GM23248 (cell line): ENCODE data around the gene XPA. TPM values are rescaled to one million over a fixed set of nuclear protein-coding genes. Genes with fewer than 3 reads are reported as not detected.

Experiments
- DNase-seq: peaks from one replicate; pipeline ENCODE4 v3.0.0-alpha.2; 2015
- H2AFZ ChIP-seq: fragments of 200-600 bp; sonication (generic); 2 replicates; pipeline ENCODE4 v1.6.1; 2016; ENCODE audit warnings: antibody characterized with exemption
- H3F3A ChIP-seq: fragments of 200-600 bp; sonication (generic); 2 replicates; pipeline ENCODE4 v1.6.1; 2016; ENCODE audit warnings: mild to moderate bottlenecking, antibody characterized with exemption, mixed run types; ENCODE audit not compliant: insufficient read depth
- H3K27ac ChIP-seq: fragments of 200-600 bp; sonication (generic); 2 replicates; pipeline ENCODE4 v1.5.1; 2016; ENCODE audit warnings: mild to moderate bottlenecking
- H3K27me3 ChIP-seq: fragments of 200-600 bp; sonication (generic); replicated peaks from 2 replicates; pipeline ENCODE4 v1.6.1; 2016; ENCODE audit warnings: mild to moderate bottlenecking; ENCODE audit not compliant: insufficient read depth
- H3K36me3 ChIP-seq: fragments of 200-600 bp; sonication (generic); 2 replicates; pipeline ENCODE4 v1.6.1; 2016; ENCODE audit warnings: low read depth, mild to moderate bottlenecking
- H3K4me1 ChIP-seq: fragments of 200-600 bp; sonication (generic); 2 replicates; pipeline ENCODE4 v1.6.1; 2016; ENCODE audit warnings: mild to moderate bottlenecking; ENCODE audit not compliant: insufficient read depth
- H3K4me2 ChIP-seq: fragments of 200-600 bp; sonication (generic); one replicate; pipeline ENCODE4 v1.6.1; 2016; ENCODE audit warnings: mild to moderate bottlenecking; ENCODE audit not compliant: unreplicated experiment
- H3K4me3 ChIP-seq: fragments of 200-600 bp; sonication (generic); 2 replicates; pipeline ENCODE4 v1.5.1; 2016; ENCODE audit warnings: mild to moderate bottlenecking
- H3K79me2 ChIP-seq: fragments of 200-600 bp; sonication (generic); 2 replicates; pipeline ENCODE4 v1.6.1; 2016; ENCODE audit warnings: mild to moderate bottlenecking; ENCODE audit not compliant: insufficient read depth
- H3K9ac ChIP-seq: fragments of 200-600 bp; sonication (generic); 2 replicates; pipeline ENCODE4 v1.6.1; 2016; ENCODE audit warnings: mild to moderate bottlenecking
- H3K9me2 ChIP-seq: fragments of 200-600 bp; sonication (generic); 2 replicates; pipeline ENCODE4 v1.6.1; 2016; ENCODE audit warnings: mixed run types, mild to moderate bottlenecking, moderate library complexity; ENCODE audit not compliant: insufficient read depth
- H3K9me3 ChIP-seq: fragments of 200-600 bp; sonication (generic); one replicate; pipeline ENCODE4 v1.6.1; 2017; ENCODE audit warnings: low read depth
- H4K20me1 ChIP-seq: fragments of 200-600 bp; sonication (generic); 2 replicates; pipeline ENCODE4 v1.6.0; 2016; ENCODE audit not compliant: insufficient read depth
- EZH2 ChIP-seq: fragments of 200-600 bp; sonication (generic); IDR thresholded peaks from 2 replicates; pipeline ENCODE4 v1.6.1; 2018; ENCODE audit warnings: antibody characterized with exemption, mild to moderate bottlenecking; ENCODE audit not compliant: insufficient read depth, poor library complexity, severe bottlenecking
- EZH2phosphoT487 ChIP-seq: fragments of 200-600 bp; sonication (generic); IDR thresholded peaks from 2 replicates; pipeline ENCODE4 v1.6.1; 2018; ENCODE audit warnings: antibody characterized with exemption, moderate library complexity, mild to moderate bottlenecking, low read depth; ENCODE audit not compliant: insufficient read depth
- WGBS, 2 experiments: methylation state at CpG; one replicate each; pipeline ENCODE4 v1.1.6; 2015 to 2017; ENCODE audit warnings: low lambda C conversion rate in 2 of 2, low coverage in 1 of 2; ENCODE audit errors: missing lambda C conversion rate in 2 of 2; 5-methylcytosine and 5-hydroxymethylcytosine counted together
- in situ Hi-C: fragments of 300-500 bp; cut with MboI; formaldehyde crosslinking; loops from 2 replicates; pipeline ENCODE4 v1.15.0; 2020
- polyA plus RNA-seq: library from polyadenylated mRNA; unstranded; fragments of >200 nt; fragmentation: Nextera tagmentation; extraction: Ambion mirVana; gene quantifications from 2 replicates; pipeline ENCODE4 v1.2.1, GENCODE V29; 2016
- total RNA-seq: library from RNA; depleted of rRNA; stranded (reverse); fragments of >200 nt; shearing (Covaris generic); gene quantifications from 2 replicates; pipeline ENCODE4 v1.2.3, GENCODE V29; 2014

Gene XPA
- total and polyA plus RNA-seq, 2 experiments from 2014 or later, result 8.0 to 17.4 TPM

- WGBS, 2 experiments, result 1% methylated on average over 43 of the region's 43 CpGs
- H2AFZ ChIP-seq, result peak overlapping the region; percentile 85
- peak overlapping the region; percentile 94 for H3K9ac ChIP-seq
- peak overlapping the region; percentile 99 for H3K4me2 ChIP-seq
- H3K79me2 ChIP-seq, result peaks cover 83% of the 10 kb centered on the region
- H3K27ac ChIP-seq, result peak overlapping the region; percentile 98
- no peaks in the 10 kb centered on the region for H3K9me3 ChIP-seq
- peak; percentile 35 for DNase-seq
- H4K20me1 ChIP-seq, result peaks cover 3% of the 10 kb centered on the region; the same call in 1 of the 2 replicates
- peaks cover 28% of the 10 kb centered on the region for H3F3A ChIP-seq
- peak overlapping the region; percentile 97 for H3K4me3 ChIP-seq
- in situ Hi-C loops, result no loop called here
- no peaks in the 10 kb centered on the region; the same call in 1 of the 2 replicates for H3K36me3 ChIP-seq
- H3K27me3 ChIP-seq, result no peaks in the 10 kb centered on the region
- H3K9me2 ChIP-seq, result no peaks in the 10 kb centered on the region
- peaks cover 39% of the 10 kb centered on the region for H3K4me1 ChIP-seq
- TF ChIP-seq EZH2, result no peak
- TF ChIP-seq EZH2phosphoT487, result no peak
Measured at GRCh38 chr9:97633859-97634490, 63.2 kb downstream of the XPA start.

DNA sequence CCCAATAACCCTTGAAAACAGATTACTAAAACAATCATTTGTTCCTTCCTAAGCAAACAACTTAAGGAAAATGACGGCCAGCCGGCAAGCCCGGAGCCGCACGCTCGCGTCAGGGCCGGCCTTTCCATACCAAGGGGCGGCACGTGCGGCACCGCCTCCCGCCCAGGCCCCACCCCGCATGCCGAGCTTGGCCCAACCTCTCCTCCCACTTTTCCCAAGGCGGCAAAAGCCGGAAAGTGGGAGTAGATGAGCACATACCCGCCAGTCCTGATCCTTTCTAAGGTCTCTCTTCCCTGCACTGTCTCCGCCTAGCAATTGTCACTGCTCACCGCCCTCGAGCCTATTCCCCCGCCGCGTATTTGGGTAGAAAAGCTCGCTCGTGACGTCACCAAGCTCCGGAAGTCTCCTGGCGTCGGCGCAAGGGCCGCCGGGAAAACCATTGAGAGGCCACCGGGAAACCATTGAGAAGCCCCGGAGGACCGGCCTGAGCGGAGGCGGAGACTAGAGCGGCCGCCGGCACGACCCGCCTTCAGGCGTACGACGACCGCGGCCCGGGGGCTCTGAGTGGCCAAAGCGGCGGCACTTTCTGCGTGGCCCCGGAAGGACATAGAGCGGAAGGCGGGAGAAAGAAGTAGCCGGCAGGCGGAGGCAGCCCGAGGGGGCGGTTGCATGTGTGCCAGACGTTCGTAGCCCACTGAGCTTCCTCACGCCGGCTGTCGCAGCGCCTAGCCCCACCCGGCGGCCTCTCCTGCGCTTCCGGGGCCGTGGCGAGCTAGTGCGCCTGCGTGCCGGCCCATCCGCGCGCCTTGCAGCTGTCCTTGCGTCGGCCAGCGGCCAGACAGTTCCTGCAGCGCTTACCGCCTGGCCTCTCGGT, 63.9 kb downstream of the XPA start, which contains the start of the genes NCBP1 and TSTD2:
TSS of gene NCBP1 (plus strand) at position 837 of the 874 bp plus-strand sequence. CDS start 61 bp downstream, outside the sequence.
TSS of gene TSTD2 (minus strand) at position 384 of the 874 bp plus-strand sequence. CDS start 5,806 bp downstream, outside the sequence.
- Histone ChIP-seq H3K9me3 (no peaks in the 10 kb centered on the region), H3K27me3 (no peaks in the 10 kb centered on the region), H3F3A (peaks cover 28% of the 10 kb centered on the region), H3K4me3 (peak within 1 kb of the TSS; percentile 97), H3K79me2 (peaks cover 83% of the 10 kb centered on the region), H3K27ac (peak within 1 kb of the TSS; percentile 98), H3K4me1 (peaks cover 36% of the 10 kb centered on the region), H4K20me1 (peaks cover under 1% of the 10 kb centered on the region; the same call in 1 of the 2 replicates), H2AFZ (peak within 1 kb of the TSS; percentile 85), H3K4me2 (peak within 1 kb of the TSS; percentile 99), H3K9ac (peak within 1 kb of the TSS; percentile 94), H3K36me3 (no peaks in the 10 kb centered on the region; the same call in 1 of the 2 replicates), H3K9me2 (no peaks in the 10 kb centered on the region)
- DNase-seq, result peak; percentile 100
- 1% methylated on average over 72 to 83 of the region's 83 CpGs for WGBS, 2 experiments
- TF ChIP-seq EZH2phosphoT487 (no peak), EZH2 (no peak)
- in situ Hi-C loops, result no loop called here

- peak overlapping the region; percentile 99 for H3K4me2 ChIP-seq
- H3K4me1 ChIP-seq, result peaks cover 38% of the 10 kb centered on the region
- H4K20me1 ChIP-seq, result no peaks in the 10 kb centered on the region; the same call in 1 of the 2 replicates
- H2AFZ ChIP-seq, result peak overlapping the region; percentile 85
- 2% methylated on average over 27 of the region's 27 CpGs for WGBS, 2 experiments
- peaks cover 83% of the 10 kb centered on the region for H3K79me2 ChIP-seq
- H3K9me2 ChIP-seq, result no peaks in the 10 kb centered on the region
- peak overlapping the region; percentile 97 for H3K4me3 ChIP-seq
- H3K9me3 ChIP-seq, result no peaks in the 10 kb centered on the region
- no peaks in the 10 kb centered on the region for H3K36me3 ChIP-seq
- peak overlapping the region; percentile 94 for H3K9ac ChIP-seq
- TF ChIP-seq EZH2phosphoT487, result no peak
- no peak for TF ChIP-seq EZH2
- in situ Hi-C loops, result no loop called here
- H3K27me3 ChIP-seq, result no peaks in the 10 kb centered on the region
- peaks cover 28% of the 10 kb centered on the region for H3F3A ChIP-seq
- peak; percentile 88 for DNase-seq
- H3K27ac ChIP-seq, result peak overlapping the region; percentile 98
Measured at GRCh38 chr9:97632248-97632984, 64.7 kb downstream of the XPA start.

- Histone ChIP-seq H3F3A (peaks cover 28% of the 10 kb centered on the region), H3K4me3 (no peak overlapping the region), H3K27ac (no peak overlapping the region), H4K20me1 (no peaks in the 10 kb centered on the region; the same call in 1 of the 2 replicates), H3K4me1 (peaks cover 22% of the 10 kb centered on the region), H3K27me3 (no peaks in the 10 kb centered on the region), H3K4me2 (no peak overlapping the region), H3K79me2 (peaks cover 76% of the 10 kb centered on the region), H3K36me3 (peaks cover under 1% of the 10 kb centered on the region; the same call in 1 of the 2 replicates), H2AFZ (no peak overlapping the region), H3K9me2 (no peaks in the 10 kb centered on the region), H3K9me3 (no peaks in the 10 kb centered on the region), H3K9ac (no peak overlapping the region)
- in situ Hi-C loops, result no loop called here
- TF ChIP-seq EZH2phosphoT487, result no peak
- DNase-seq, result no peak
Measured at GRCh38 chr9:97630591-97630990, 66.5 kb downstream of the XPA start.
